Panc1 (cell line): ENCODE results near the gene HSD17B2. TPM values are rescaled to one million over a fixed set of nuclear protein-coding genes. Genes with fewer than 3 reads are reported as not detected.

ENCODE experiments used
- ATAC-seq: fragments of 200-7000 bp; cut with Tn5 transposase; 2 replicates; pipeline ENCODE4 v1.9.1; 2020; ENCODE audit warnings: mild to moderate bottlenecking, moderate library complexity
- BruUV-seq: library from RNA; stranded (reverse); fragments of 400-500 nt; replicated peaks from 2 replicates; lab custom pipeline; 2021; lab: Mats Ljungman, UMichigan
- CTCF ChIA-PET: fragments of 300-600 bp; sonication (Branson Sonifier 250); formaldehyde crosslinking; loops from one replicate; lab custom pipeline; 2022; ENCODE audit warnings: antibody characterized with exemption; lab: Charles Lee
- POLR2A ChIA-PET: fragments of 300-600 bp; sonication (Branson Sonifier 250); formaldehyde crosslinking; loops from one replicate; lab custom pipeline; 2022; ENCODE audit warnings: antibody characterized with exemption; lab: Charles Lee
- DNase-seq: peaks from one replicate; pipeline ENCODE4 v3.0.0-alpha.2; 2010; ENCODE audit warnings: low read depth, low spot score
- H3K27ac ChIP-seq: 2 replicates; pipeline ENCODE4 v1.5.1; 2011; ENCODE audit warnings: mild to moderate bottlenecking, low read length, inconsistent platforms
- H3K27me3 ChIP-seq: fragments of 200-500 bp; sonication (Bioruptor generic); 2 replicates; pipeline ENCODE4 v1.6.0; 2014; ENCODE audit warnings: low read length, inconsistent platforms; ENCODE audit not compliant: control insufficient read depth, insufficient read depth
- H3K36me3 ChIP-seq: fragments of 200-500 bp; sonication (Bioruptor generic); 2 replicates; pipeline ENCODE4 v1.5.1; 2014; ENCODE audit warnings: inconsistent platforms, mild to moderate bottlenecking, low read length, moderate library complexity; ENCODE audit not compliant: control insufficient read depth, insufficient read depth
- H3K4me1 ChIP-seq: 2 replicates; pipeline ENCODE4 v1.5.1; 2011; ENCODE audit warnings: inconsistent platforms, mild to moderate bottlenecking, low read length, moderate library complexity; ENCODE audit not compliant: control insufficient read depth, insufficient read depth
- H3K4me3 ChIP-seq, 2 experiments: 2 replicates each; pipeline ENCODE4 v1.5.1; 2011 to 2012; ENCODE audit warnings: low read depth in 2 of 2, low read length in 2 of 2, mild to moderate bottlenecking in 2 of 2, inconsistent platforms in 1 of 2, moderate library complexity in 1 of 2
- H3K9me3 ChIP-seq: fragments of 200-500 bp; sonication (Bioruptor generic); 2 replicates; pipeline ENCODE4 v1.5.1; 2014; ENCODE audit warnings: low read depth, mild to moderate bottlenecking, inconsistent platforms, low read length, moderate library complexity; ENCODE audit not compliant: control insufficient read depth, insufficient read depth
- POLR2AphosphoS5 ChIP-seq: IDR thresholded peaks from 2 replicates; pipeline ENCODE4 v1.6.1; 2012; ENCODE audit warnings: mild to moderate bottlenecking, low read depth, low read length, moderate library complexity
- SIN3A ChIP-seq: IDR thresholded peaks from 2 replicates; pipeline ENCODE4 v1.6.1; 2012; ENCODE audit warnings: low read depth, mild to moderate bottlenecking, low read length, moderate library complexity, borderline replicate concordance; ENCODE audit not compliant: insufficient read depth
- TCF7L2 ChIP-seq: IDR thresholded peaks from 2 replicates; pipeline ENCODE4 v1.6.1; 2011; ENCODE audit warnings: mild to moderate bottlenecking, low read depth, low read length, inconsistent platforms
- in situ Hi-C: cut with HindIII; loops from 2 replicates; pipeline ENCODE4 v1.10.0; 2016; ENCODE audit warnings: low sequenced_read_pairs, low pct_unique_long_range_greater_than_20kb
- intact Hi-C: fragments of 100-400 bp; cut with micrococcal nuclease; formaldehyde crosslinking; loops from one replicate; pipeline ENCODE4 v1.10.0; 2022; ENCODE audit not compliant: unreplicated experiment
- total RNA-seq: library from RNA; stranded (reverse); gene quantifications from one replicate; pipeline ENCODE4 v1.2.1, GENCODE V29; 2021; ENCODE audit not compliant: unreplicated experiment
- TF ChIP-seq, protein P1 (sequence below), 2 experiments: IDR thresholded peaks; 2 replicates each; pipeline ENCODE4 v1.6.1; 2011 to 2012; ENCODE audit warnings: low read depth in 2 of 2, control low read depth in 1 of 2, low read length in 1 of 2, mild to moderate bottlenecking in 1 of 2, moderate library complexity in 1 of 2; ENCODE audit not compliant: insufficient read depth in 1 of 2
- TF ChIP-seq, protein P2 (sequence below): fragments of 450-650 bp; IDR thresholded peaks from 2 replicates; pipeline ENCODE4 v1.5.1; 2017; ENCODE audit warnings: mild to moderate bottlenecking

HSD17B2 gene
- total RNA-seq, 1 experiment from 2014 or later, result 0.41 TPM

- peak overlapping the region; percentile 39; the same call in 1 of the 2 replicates for H3K27ac ChIP-seq
- intact Hi-C loops, result no loop called here
- no peaks in the 10 kb centered on the region for H3K27me3 ChIP-seq
- no peak for DNase-seq
- in situ Hi-C loops, result no loop called here
- no TSS peak for BruUV-seq
- TF ChIP-seq, protein P1, sequence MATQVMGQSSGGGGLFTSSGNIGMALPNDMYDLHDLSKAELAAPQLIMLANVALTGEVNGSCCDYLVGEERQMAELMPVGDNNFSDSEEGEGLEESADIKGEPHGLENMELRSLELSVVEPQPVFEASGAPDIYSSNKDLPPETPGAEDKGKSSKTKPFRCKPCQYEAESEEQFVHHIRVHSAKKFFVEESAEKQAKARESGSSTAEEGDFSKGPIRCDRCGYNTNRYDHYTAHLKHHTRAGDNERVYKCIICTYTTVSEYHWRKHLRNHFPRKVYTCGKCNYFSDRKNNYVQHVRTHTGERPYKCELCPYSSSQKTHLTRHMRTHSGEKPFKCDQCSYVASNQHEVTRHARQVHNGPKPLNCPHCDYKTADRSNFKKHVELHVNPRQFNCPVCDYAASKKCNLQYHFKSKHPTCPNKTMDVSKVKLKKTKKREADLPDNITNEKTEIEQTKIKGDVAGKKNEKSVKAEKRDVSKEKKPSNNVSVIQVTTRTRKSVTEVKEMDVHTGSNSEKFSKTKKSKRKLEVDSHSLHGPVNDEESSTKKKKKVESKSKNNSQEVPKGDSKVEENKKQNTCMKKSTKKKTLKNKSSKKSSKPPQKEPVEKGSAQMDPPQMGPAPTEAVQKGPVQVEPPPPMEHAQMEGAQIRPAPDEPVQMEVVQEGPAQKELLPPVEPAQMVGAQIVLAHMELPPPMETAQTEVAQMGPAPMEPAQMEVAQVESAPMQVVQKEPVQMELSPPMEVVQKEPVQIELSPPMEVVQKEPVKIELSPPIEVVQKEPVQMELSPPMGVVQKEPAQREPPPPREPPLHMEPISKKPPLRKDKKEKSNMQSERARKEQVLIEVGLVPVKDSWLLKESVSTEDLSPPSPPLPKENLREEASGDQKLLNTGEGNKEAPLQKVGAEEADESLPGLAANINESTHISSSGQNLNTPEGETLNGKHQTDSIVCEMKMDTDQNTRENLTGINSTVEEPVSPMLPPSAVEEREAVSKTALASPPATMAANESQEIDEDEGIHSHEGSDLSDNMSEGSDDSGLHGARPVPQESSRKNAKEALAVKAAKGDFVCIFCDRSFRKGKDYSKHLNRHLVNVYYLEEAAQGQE (IDR thresholded peaks at IDR 0.05; ENCODE audit: insufficient read depth in 1 of 2, low read depth in 2 of 2, low read length in 1 of 2), result no peak
- TF ChIP-seq POLR2AphosphoS5 (no peak), SIN3A (no peak), TCF7L2 (no peak)
- no peaks in the 10 kb centered on the region for H3K9me3 ChIP-seq
- peaks cover 11% of the 10 kb centered on the region for H3K4me1 ChIP-seq
- ChIA-PET CTCF (no interaction called here), POLR2A (no interaction called here)
- no peak for ATAC-seq
- H3K36me3 ChIP-seq, result no peaks in the 10 kb centered on the region
- H3K4me3 ChIP-seq, result no peak overlapping the region
Observed at GRCh38 chr16:82133798-82134197, 98.7 kb downstream of the HSD17B2 start.

DNA sequence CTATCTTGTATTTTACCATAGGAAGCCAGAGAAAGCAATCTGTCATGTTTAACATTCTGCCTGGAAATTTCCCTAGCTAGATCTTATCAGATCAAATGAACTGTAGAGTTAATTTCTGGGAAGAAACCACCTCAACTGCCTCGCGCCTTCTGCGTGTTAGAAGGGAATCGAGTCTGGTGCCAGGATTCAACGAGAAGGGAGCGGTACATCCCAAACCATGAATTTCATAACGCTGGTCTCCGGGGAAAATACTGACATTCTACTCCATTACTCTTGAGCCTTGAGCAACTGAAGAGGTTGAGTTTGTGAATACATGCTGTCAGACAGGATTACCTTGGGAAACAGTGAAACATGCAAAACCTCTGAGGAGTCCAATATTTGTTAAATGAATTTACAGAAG is 99.8 kb downstream of the HSD17B2 start:
- Histone ChIP-seq H3K27me3 (no peaks in the 10 kb centered on the region), H3K9me3 (no peaks in the 10 kb centered on the region), H3K27ac (peak overlapping the region; percentile 21; the same call in 1 of the 2 replicates), H3K4me3 (no peak overlapping the region), H3K4me1 (peaks cover 12% of the 10 kb centered on the region), H3K36me3 (no peaks in the 10 kb centered on the region)
- POLR2A ChIA-PET, result no interaction called here
- ATAC-seq, result no peak
- intact Hi-C loops, result no loop called here
- BruUV-seq, result no TSS peak
- TF ChIP-seq, protein P2, sequence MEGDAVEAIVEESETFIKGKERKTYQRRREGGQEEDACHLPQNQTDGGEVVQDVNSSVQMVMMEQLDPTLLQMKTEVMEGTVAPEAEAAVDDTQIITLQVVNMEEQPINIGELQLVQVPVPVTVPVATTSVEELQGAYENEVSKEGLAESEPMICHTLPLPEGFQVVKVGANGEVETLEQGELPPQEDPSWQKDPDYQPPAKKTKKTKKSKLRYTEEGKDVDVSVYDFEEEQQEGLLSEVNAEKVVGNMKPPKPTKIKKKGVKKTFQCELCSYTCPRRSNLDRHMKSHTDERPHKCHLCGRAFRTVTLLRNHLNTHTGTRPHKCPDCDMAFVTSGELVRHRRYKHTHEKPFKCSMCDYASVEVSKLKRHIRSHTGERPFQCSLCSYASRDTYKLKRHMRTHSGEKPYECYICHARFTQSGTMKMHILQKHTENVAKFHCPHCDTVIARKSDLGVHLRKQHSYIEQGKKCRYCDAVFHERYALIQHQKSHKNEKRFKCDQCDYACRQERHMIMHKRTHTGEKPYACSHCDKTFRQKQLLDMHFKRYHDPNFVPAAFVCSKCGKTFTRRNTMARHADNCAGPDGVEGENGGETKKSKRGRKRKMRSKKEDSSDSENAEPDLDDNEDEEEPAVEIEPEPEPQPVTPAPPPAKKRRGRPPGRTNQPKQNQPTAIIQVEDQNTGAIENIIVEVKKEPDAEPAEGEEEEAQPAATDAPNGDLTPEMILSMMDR, result no peak
- TF ChIP-seq TCF7L2, result no peak
- TF ChIP-seq, protein P1 (IDR thresholded peaks at IDR 0.05; ENCODE audit: insufficient read depth in 1 of 2, low read depth in 2 of 2, low read length in 1 of 2), result no peak
- no peak for TF ChIP-seq POLR2AphosphoS5
- TF ChIP-seq SIN3A, result no peak
- no peak for DNase-seq
- CTCF ChIA-PET, result no interaction called here
- in situ Hi-C loops, result no loop called here
